GM21737 (cell line): Measurements from ENCODE around the gene CDCA5.

Source experiments
- ATAC-seq: cut with Tn5 transposase; IDR thresholded peaks from one replicate; pipeline ENCODE4 v1.9.1; 2021; ENCODE audit warnings: mild to moderate bottlenecking, moderate library complexity; ENCODE audit not compliant: unreplicated experiment

The CDCA5 gene

GRCh38 chr11:65047581-65048422 lies 36.0 kb downstream of the CDCA5 start:
- ATAC-seq: no peak

- no peak for ATAC-seq
Measured at GRCh38 chr11:65045728-65046127, 38.1 kb downstream of the CDCA5 start.

- no peak for ATAC-seq
Measured at GRCh38 chr11:65045061-65045460, 38.8 kb downstream of the CDCA5 start.

- ATAC-seq: no peak
Measured at GRCh38 chr11:65043881-65044501, 39.8 kb downstream of the CDCA5 start.

GRCh38 chr11:65042891-65043290 lies 40.9 kb downstream of the CDCA5 start:
- no peak for ATAC-seq

GRCh38 chr11:65040847-65041622 lies 42.8 kb downstream of the CDCA5 start, which contains the start of gene SAC3D1:
Gene SAC3D1 (plus strand): TSS chr11:65041210. CDS start chr11:65041293, 83 bp downstream.
- peak; percentile 75 for ATAC-seq

GRCh38 chr11:65040520-65040846 lies 43.4 kb downstream of the CDCA5 start:
- no peak for ATAC-seq

GRCh38 chr11:65036931-65037330 lies 46.9 kb downstream of the CDCA5 start:
- ATAC-seq: no peak

GRCh38 chr11:65035579-65035978 lies 48.3 kb downstream of the CDCA5 start:
- ATAC-seq: no peak

GRCh38 chr11:65034423-65034822 lies 49.4 kb downstream of the CDCA5 start:
- no peak for ATAC-seq

GRCh38 chr11:65032216-65032615 lies 51.6 kb downstream of the CDCA5 start:
- no peak for ATAC-seq
